NCI-H2081 treated with DMSO at 0.1 percent for 48 hours (cell line): ENCODE data around the gene PRSS57.
"Not testable (repeated sequence)": the region's sequence is repeated elsewhere in the genome, so short reads cannot be mapped to it uniquely, and the experiment has no call there.

Experiments used
- DNase-seq: peaks from one replicate; lab custom pipeline; 2025; lab: John Stamatoyannopoulos, UW

PRSS57 gene

GRCh38 chr19:674282-675151, 20.7 kb downstream of the PRSS57 start:
- no peak for DNase-seq

- DNase-seq = no peak
These were observed 24.6 kb downstream of the PRSS57 start for GRCh38 chr19:670609-671075.

- not testable (repeated sequence) for DNase-seq
These were observed 26.4 kb downstream of the PRSS57 start for GRCh38 chr19:668675-669434.

GRCh38 chr19:666985-667573, 28.2 kb downstream of the PRSS57 start:
- not testable (repeated sequence) for DNase-seq

- peak; percentile 16 for DNase-seq
These were observed 30.3 kb downstream of the PRSS57 start for GRCh38 chr19:664913-665443.

GRCh38 chr19:663682-664117, 31.6 kb downstream of the PRSS57 start:
- no peak for DNase-seq

- DNase-seq = peak; percentile 40
These were observed 32.1 kb downstream of the PRSS57 start, which contains the start of gene RNF126 for GRCh38 chr19:662962-663681. Gene RNF126, minus strand, starts transcription at chr19:663214. Its CDS starts 93 bp downstream, at chr19:663121.

GRCh38 chr19:662207-662961, 32.9 kb downstream of the PRSS57 start:
- no peak for DNase-seq

- no peak for DNase-seq
These were observed 33.6 kb downstream of the PRSS57 start for GRCh38 chr19:661427-662196.

GRCh38 chr19:660793-661426, 34.3 kb downstream of the PRSS57 start:
- DNase-seq = no peak

- DNase-seq = no peak
These were observed 36.1 kb downstream of the PRSS57 start for GRCh38 chr19:658916-659839.

- DNase-seq = no peak
These were observed 37.0 kb downstream of the PRSS57 start for GRCh38 chr19:658059-658839.

- DNase-seq = no peak
These were observed 37.6 kb downstream of the PRSS57 start for GRCh38 chr19:657611-658010.

GRCh38 chr19:656751-657559, 38.3 kb downstream of the PRSS57 start:
- DNase-seq = no peak

- no peak for DNase-seq
These were observed 39.6 kb downstream of the PRSS57 start for GRCh38 chr19:655691-656090.

- no peak for DNase-seq
These were observed 41.8 kb downstream of the PRSS57 start for GRCh38 chr19:653425-653824.
